Body of pancreas (tissue), 4 donors: Measurements from ENCODE around the gene SCAF4. TPM values are rescaled to one million over a fixed set of nuclear protein-coding genes. Genes with fewer than 3 reads are reported as not detected.

Experiments
- ATAC-seq: fragments of 150-250 bp; one replicate; pipeline ENCODE4 v1.9.1; 2016
- DNase-seq, 4 donors: peaks; one replicate each; pipeline ENCODE4 v3.0.0-alpha.2; 2019
- H3K27ac ChIP-seq, 4 donors: fragments of 200-600 bp; sonication (generic); 1 replicate in 3 of 4; 2 replicates in 1 of 4; pipeline versions ENCODE4 v1.5.1 to v1.6.1; 2016 to 2019; ENCODE audit warnings: mild to moderate bottlenecking in 1 of 4, mixed read lengths in 1 of 4, moderate library complexity in 1 of 4
- H3K27me3 ChIP-seq, 2 donors: fragments of 200-600 bp; sonication (generic); one replicate each; pipeline ENCODE4 v1.6.0; 2016; ENCODE audit warnings: mild to moderate bottlenecking in 1 of 2
- H3K36me3 ChIP-seq, 2 donors: fragments of 200-600 bp; sonication (generic); replicated peaks in 1 of 2; 2 replicates each; pipeline ENCODE4 v1.5.1; 2016; ENCODE audit warnings: low read depth in 2 of 2; ENCODE audit not compliant: insufficient read depth in 1 of 2
- H3K4me1 ChIP-seq: fragments of 200-600 bp; sonication (generic); one replicate; pipeline ENCODE4 v1.6.0; 2016
- H3K4me3 ChIP-seq, 2 donors: fragments of 200-600 bp; sonication (generic); 1 replicate in 1 of 2; 2 replicates in 1 of 2; pipeline ENCODE4 v1.5.1; 2016 to 2019
- H3K9me3 ChIP-seq, 3 donors: fragments of 200-600 bp; sonication (generic); 1 replicate in 2 of 3; 2 replicates in 1 of 3; pipeline ENCODE4 v1.5.1; 2016
- CTCF ChIP-seq, 7 experiments: fragments of 450-650 bp in 4 of 7; fragments of 200-600 bp in 3 of 7; sonication (generic) in 3 of 7; IDR thresholded peaks; one replicate each; pipeline ENCODE4 v1.5.1; 2016 to 2019; ENCODE audit warnings: antibody characterized with exemption in 7 of 7
- POLR2A ChIP-seq, 3 donors: fragments of 450-650 bp; IDR thresholded peaks; one replicate each; pipeline ENCODE4 v1.6.1; 2016; ENCODE audit warnings: antibody characterized with exemption in 3 of 3, mild to moderate bottlenecking in 2 of 3
- WGBS, 2 donors: methylation state at CpG; one replicate each; pipeline ENCODE4 v1.1.5; 2017; 5-methylcytosine and 5-hydroxymethylcytosine counted together
- intact Hi-C: fragments of 100-400 bp; cut with DNase I; formaldehyde crosslinking; loops from one replicate; pipeline ENCODE4 v1.15.1; 2023
- total RNA-seq, 2 donors: library from RNA; depleted of rRNA; stranded (reverse); fragments of >200 nt; gene quantifications; one replicate each; pipeline ENCODE4 v1.1.0, GENCODE V29; 2016

SCAF4 gene
- total RNA-seq, 2 donors from 2014 or later = 9.2 to 11.4 TPM

DNA sequence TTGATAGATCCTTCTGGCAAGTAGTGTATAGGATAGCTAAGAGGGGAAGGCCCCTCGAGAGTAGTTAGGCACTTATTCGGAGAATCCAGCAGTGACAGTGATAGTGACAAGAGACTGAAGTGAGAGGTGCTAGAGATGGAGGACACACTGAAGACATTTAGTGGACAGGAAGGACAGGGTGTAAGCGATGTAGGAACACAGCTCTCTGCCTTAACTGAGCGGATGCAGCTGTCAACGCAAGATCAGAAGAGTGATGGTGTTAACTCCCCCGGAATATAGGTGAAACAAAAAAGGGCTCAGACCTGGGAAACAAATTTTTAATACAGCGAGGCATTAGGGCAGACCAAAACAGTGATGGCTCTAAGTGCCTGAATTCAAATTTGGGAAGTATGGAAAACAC lies 56.6 kb downstream of the SCAF4 start:
- no peak for DNase-seq
- Histone ChIP-seq H3K27me3 (no peaks in the 10 kb centered on the region), H3K9me3 (no peaks in the 10 kb centered on the region), H3K27ac (no peak overlapping the region), H3K4me1 (no peaks in the 10 kb centered on the region), H3K36me3 (no peaks in the 10 kb centered on the region), H3K4me3 (no peak overlapping the region)
- 90 to 95% methylated on average over 7 of the region's 7 CpGs for WGBS, 2 donors
- TF ChIP-seq CTCF (IDR thresholded peaks at IDR 0.05) (no peak), POLR2A (IDR thresholded peaks at IDR 0.05) (no peak)
- no peak for ATAC-seq
- intact Hi-C loops = no loop called here

GRCh38 chr21:31673321-31673912 lies 58.5 kb downstream of the SCAF4 start:
- no peak overlapping the region for H3K27ac ChIP-seq
- 50 to 70% methylated on average over 3 of the region's 3 CpGs for WGBS, 2 donors
- no peak for DNase-seq
- peaks cover 0 to 2% of the 10 kb centered on the region in 2 donors for H3K36me3 ChIP-seq
- H3K4me1 ChIP-seq = no peaks in the 10 kb centered on the region
- ATAC-seq = no peak
- TF ChIP-seq POLR2A (IDR thresholded peaks at IDR 0.05) (no peak), CTCF (IDR thresholded peaks at IDR 0.05) (no peak)
- H3K4me3 ChIP-seq = no peak overlapping the region
- H3K9me3 ChIP-seq = no peaks in the 10 kb centered on the region
- intact Hi-C loops = no loop called here
- no peaks in the 10 kb centered on the region for H3K27me3 ChIP-seq

DNA sequence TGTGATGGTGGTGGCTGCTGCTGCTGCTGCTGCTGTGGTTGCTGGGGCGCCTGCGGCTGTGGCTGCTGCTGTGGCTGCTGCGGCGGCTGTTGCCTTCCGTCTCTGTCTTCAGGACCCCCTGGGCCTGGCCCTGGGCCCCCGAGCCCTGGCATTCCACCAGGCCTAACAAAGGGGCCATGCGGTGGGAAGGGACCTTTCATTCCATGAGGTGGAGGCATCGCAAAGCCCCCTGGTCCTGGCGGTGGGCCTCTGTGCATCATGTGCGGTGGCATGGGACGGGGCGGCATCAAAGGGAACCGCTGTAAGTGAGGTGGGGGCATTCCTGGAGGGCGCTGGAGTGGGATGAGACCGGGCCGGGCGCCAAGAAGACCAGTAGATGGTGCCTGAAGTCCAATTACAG lies 60.0 kb downstream of the SCAF4 start:
- Histone ChIP-seq H3K4me1 (no peaks in the 10 kb centered on the region), H3K36me3 (peaks cover 0 to 5% of the 10 kb centered on the region in 2 donors), H3K9me3 (no peaks in the 10 kb centered on the region), H3K27ac (no peak overlapping the region), H3K27me3 (no peaks in the 10 kb centered on the region), H3K4me3 (no peak overlapping the region)
- 92 to 99% methylated on average over 9 to 16 of the region's 17 CpGs for WGBS, 2 donors
- intact Hi-C loops = no loop called here
- DNase-seq (no peak), ATAC-seq (no peak)
- no peak for TF ChIP-seq CTCF (IDR thresholded peaks at IDR 0.05)
- no peak for TF ChIP-seq POLR2A (IDR thresholded peaks at IDR 0.05)

GRCh38 chr21:31671146-31671716 lies 60.7 kb downstream of the SCAF4 start:
- 88 to 90% methylated on average over 12 of the region's 12 CpGs for WGBS, 2 donors
- peaks cover 0 to 6% of the 10 kb centered on the region in 2 donors for H3K36me3 ChIP-seq

More at GRCh38 chr21:31671146-31671716, 60.7 kb downstream of the SCAF4 start:
- TF ChIP-seq CTCF (IDR thresholded peaks at IDR 0.05) = no peak
- no peak for TF ChIP-seq POLR2A (IDR thresholded peaks at IDR 0.05)
- DNase-seq (no peak), ATAC-seq (no peak)
- Histone ChIP-seq H3K4me1 (no peaks in the 10 kb centered on the region), H3K27ac (no peak overlapping the region), H3K9me3 (no peaks in the 10 kb centered on the region), H3K27me3 (no peaks in the 10 kb centered on the region), H3K4me3 (no peak overlapping the region)
- intact Hi-C loops = no loop called here
